Stimulated activated CD4-positive, alpha-beta T cell treated with anti-CD3 and anti-CD28 coated beads, Interleukin-15, amount 100 ng/mL, for 24 hours (primary cell): ENCODE measurements around the gene STIM1.
"Not testable (repeated sequence)": the region's sequence is repeated elsewhere in the genome, so short reads cannot be mapped to it uniquely, and the experiment has no call there.

ENCODE experiments used
- DNase-seq: peaks from one replicate; pipeline ENCODE4 v3.0.0-alpha.2; 2020

Gene STIM1

DNA sequence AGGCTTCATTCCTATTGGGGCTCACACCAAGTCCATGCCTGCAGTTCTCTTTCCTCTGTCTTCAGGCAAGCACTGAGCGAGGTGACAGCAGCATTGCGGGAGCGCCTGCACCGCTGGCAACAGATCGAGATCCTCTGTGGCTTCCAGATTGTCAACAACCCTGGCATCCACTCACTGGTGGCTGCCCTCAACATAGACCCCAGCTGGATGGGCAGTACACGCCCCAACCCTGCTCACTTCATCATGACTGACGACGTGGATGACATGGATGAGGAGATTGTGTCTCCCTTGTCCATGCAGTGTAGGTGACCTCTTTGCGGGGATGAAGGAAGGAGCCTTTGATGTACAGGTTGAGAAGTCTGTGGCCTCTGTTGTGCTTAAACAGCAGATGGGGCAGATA is 227.7 kb downstream of the STIM1 start:
- DNase-seq: no peak

DNA sequence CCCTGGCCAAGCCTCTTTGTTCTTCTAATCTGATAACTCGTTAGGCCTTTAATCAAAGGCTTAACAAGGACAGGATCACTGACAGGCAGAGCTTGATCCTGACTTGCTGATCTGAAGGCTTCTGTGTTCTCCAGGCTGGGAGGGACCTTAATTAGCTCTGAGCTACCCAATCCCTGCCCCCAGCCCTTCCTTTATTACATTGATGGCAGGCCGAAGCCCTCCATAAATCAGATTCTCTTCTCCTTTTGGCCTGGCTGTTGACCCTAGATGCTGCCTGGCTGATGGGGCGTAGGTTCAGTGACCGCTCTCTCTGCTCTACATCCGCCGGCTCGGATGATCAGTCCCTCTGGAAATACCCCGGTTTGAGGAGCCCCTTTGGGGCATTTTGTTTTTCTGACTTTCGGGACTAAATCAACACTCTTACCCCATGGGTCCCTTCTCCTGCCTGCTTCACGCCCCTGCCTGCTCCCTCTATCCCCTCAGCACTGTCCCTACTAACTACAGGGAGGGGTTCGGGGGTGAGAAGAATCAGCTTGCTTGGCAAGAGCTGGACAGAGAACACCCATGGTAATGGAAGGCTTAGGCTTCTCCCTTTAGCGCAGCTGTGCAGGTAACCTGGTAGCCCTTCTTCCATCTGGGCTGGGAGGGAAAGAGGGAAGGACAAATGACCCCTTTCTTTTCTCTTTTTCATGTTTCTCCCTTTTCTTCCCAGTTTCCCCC is 229.1 kb downstream of the STIM1 start:
- DNase-seq: no peak

DNA sequence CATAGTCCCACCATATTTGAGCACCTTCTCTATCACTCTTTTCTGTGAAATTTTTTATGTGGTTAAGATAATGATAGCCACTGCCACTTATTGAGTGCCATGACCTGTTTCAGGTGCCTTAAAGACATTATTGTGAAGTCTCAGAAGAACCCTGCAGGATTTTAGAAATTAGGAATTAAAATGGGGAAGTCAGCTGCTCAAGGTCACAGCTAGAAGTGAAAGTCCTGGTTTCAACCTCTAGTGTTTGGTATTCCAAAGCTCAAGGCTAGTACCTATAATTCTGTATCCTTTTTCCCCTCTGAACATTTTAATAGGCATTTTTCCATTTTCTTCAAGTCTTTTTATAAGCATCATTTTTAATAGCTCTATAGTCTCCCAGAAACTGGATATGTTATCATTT is 230.1 kb downstream of the STIM1 start:
- DNase-seq: no peak

DNA sequence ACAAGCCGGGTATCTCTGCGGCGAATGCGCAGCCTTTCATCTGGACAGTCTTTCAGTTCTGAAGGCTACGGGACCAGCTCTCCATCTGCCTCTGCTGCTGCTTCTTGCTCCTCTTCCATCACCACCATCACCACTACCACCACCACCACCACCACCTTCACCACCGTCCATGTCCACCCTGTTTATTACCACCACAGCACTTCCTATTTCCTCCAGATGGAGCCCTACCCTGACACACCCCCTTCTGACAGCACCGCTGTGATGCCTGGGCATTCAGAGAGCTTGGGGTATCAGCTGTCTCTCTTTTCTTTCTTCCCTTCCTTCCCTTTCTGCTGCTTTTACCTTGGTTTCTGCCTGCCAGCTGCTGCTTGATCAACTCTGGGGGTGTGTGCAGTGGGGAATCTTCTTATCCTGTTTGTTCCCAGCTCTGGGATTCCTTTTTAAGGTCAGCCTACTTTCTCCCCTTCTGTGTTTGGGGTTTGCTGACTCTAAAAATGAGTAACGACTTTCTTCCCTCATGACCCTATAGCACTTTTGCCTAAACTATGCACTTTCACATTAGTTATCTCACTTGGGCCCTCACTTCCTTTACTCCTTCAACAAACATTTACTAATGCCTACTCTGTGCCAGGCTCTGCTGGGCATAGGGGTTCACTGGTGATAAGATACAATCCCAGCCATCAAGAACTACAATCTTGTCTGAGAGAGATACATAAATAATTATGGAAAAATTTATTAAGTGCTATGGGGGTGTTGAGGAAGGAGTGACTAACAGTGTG is 231.3 kb downstream of the STIM1 start:
- no peak for DNase-seq

GRCh38 chr11:4087551-4087950 is 232.1 kb downstream of the STIM1 start:
- DNase-seq: no peak

- DNase-seq: no peak
Measured at GRCh38 chr11:4090258-4090657, 234.8 kb downstream of the STIM1 start.

DNA sequence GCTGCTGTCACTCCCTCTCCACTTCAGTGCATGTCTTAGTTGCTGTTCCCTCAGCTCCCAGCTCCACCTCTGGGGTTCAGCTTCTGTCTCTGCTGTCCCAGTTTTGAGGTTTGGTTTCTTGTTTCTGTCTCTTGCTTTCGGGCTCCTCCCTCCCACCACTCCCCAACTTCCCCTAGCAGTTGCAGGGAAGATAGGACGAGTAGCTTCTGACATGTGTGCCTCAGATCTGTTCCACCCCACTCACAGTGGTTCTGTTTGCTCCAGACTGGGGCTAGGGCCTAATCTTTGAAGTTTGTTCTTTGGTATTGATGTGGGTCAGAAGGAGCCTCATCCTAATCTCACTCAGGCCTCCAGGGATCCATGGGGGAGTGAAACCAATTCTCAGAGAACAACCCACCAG is 236.6 kb downstream of the STIM1 start:
- DNase-seq: peak; percentile 29

- DNase-seq: no peak
Measured at GRCh38 chr11:4093519-4094347, 238.3 kb downstream of the STIM1 start.

DNA sequence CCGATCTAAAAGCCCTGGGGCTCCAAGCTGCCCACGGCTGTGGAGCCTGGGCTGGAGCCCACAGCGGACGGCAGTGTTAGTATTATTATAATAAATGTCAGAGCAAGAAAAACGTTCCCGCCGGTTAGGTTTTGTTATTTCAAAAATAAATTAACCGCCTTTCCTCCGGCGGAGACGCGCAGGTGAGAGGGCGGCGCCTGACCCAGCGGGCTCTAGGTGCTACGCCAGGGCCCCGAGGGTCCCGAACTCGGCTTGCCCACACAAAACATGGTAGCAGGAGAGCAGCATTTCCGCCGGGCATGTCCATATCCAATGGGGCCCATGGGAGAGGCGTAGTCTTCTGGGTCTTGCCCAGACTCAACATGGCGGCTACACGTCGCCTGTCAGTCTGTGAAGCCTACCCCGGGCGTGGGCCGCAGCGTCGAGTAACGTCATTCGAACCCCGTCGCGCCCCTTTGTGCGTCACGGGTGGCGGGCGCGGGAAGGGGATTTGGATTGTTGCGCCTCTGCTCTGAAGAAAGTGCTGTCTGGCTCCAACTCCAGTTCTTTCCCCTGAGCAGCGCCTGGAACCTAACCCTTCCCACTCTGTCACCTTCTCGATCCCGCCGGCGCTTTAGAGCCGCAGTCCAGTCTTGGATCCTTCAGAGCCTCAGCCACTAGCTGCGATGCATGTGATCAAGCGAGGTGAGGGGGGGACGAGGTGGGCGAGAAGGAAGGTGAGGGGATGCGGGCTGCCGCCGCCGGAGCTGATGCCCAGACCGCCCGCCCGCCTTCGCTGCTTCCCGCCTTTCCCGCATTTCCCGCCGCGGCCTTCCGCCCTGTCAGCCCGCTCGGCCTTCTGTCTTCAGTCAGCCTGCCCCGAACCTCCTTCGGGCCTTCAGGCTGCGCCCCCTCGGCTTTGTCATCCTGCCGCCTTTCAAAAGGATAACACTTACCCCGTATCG is 239.2 kb downstream of the STIM1 start, which contains the start of gene RRM1:
Gene RRM1 (plus strand): TSS at position 452 of the 944 bp plus-strand sequence. CDS start 214 bp downstream, at position 666.
- peak; percentile 96 for DNase-seq

- DNase-seq: no peak
Measured at GRCh38 chr11:4095509-4096230, 240.2 kb downstream of the STIM1 start.

GRCh38 chr11:4098026-4098621 is 242.7 kb downstream of the STIM1 start:
- no peak for DNase-seq

- no peak for DNase-seq
Measured at GRCh38 chr11:4102711-4103110, 247.2 kb downstream of the STIM1 start.

DNA sequence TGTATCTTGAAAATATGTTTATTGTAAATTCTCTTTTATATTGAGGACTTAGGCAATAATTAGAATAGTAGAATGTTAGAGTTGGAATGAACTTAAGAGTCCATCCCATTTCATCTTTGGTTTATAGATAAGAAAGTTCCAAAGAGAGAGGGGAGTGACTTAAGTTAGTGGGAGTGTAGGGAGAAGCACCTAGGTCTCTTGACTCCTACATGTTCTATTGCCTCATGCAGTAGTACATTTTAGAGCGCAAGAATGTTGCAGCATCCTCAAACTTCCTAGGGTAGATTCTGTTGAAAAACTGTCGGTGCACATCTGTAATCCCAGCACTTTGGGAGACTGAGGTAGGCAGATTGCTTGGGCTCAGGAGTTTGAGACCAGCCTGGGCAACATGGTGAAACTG is 247.8 kb downstream of the STIM1 start:
- DNase-seq: no peak

DNA sequence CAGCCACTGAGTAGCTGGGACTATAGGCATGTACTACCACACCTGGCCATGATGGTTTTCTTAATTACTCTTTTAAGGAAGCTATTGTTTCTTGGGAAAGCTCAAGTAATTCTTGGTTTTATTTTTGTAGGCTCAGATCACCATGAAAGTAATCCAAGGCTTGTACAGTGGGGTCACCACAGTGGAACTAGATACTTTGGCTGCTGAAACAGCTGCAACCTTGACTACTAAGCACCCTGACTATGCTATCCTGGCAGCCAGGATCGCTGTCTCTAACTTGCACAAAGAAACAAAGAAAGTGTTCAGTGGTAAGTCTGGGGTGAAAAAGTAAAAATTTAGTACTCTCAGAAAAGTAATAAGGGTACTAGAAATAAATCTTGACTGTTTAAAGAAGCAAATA is 250.5 kb downstream of the STIM1 start:
- DNase-seq: no peak

DNA sequence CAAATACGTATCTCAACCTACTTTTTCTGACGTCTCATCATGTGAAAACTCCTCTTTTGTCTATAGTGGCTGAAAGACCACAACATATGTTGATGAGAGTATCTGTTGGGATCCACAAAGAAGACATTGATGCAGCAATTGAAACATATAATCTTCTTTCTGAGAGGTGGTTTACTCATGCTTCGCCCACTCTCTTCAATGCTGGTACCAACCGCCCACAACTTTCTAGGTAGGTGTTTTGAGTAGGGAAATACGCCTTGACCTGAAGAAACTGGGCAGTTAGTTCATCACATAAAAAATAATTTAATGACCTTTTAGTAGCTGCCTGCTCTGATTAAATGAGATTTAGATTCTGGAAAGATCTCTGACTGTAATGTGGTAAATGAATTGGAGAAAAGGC is 256.4 kb downstream of the STIM1 start:
- no peak for DNase-seq

GRCh38 chr11:4115128-4115527 is 259.7 kb downstream of the STIM1 start:
- DNase-seq: no peak

DNA sequence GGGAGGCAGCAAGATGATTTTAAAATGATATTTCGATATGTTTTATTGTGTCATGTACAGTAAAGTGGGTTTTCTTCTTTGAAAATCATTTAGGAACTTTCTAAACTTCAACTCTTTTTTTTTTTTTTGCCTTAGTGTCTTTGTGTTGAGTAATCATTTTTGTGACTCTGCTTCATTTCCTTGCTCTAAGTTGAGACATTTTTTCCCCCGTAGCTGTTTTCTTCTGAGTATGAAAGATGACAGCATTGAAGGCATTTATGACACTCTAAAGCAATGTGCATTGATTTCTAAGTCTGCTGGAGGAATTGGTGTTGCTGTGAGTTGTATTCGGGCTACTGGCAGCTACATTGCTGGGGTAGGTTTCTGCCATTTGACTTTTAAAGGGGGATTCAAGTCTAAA is 262.6 kb downstream of the STIM1 start:
- DNase-seq: no peak

DNA sequence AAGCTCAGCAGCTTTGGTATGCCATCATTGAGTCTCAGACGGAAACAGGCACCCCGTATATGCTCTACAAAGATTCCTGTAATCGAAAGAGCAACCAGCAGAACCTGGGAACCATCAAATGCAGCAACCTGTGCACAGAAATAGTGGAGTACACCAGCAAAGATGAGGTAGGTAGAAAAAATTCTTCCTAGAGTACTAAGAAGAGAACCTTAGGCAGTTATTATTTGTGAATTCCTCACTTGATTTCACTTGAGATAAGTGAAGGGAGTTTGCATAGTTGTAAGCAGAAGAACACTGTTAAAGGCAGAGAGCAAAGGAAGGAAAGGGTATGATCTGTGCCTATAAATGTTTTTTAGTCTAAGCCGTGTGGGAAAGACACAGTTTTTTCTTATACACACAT is 267.8 kb downstream of the STIM1 start:
- DNase-seq: no peak

- DNase-seq: no peak
Measured at GRCh38 chr11:4125141-4125540, 269.7 kb downstream of the STIM1 start.

DNA sequence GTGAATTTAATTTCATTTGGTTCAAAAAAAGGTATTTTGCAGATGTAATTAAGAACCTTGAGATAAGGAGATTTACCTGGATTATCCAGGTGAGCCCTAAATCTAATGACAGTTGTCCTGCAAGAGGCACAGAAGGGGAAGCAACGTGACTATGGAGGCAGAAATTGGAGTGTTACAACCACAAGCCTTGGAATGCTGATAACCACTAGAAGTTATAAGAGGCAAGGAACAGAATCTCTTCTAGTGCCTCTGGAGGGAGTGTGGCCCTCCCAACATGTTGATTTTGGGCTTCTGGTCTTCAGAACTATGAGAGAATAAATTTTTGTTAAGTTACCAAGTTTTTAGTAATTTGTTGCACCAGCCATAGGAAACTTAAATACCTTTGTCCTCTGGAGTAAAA is 271.9 kb downstream of the STIM1 start:
- no peak for DNase-seq

DNA sequence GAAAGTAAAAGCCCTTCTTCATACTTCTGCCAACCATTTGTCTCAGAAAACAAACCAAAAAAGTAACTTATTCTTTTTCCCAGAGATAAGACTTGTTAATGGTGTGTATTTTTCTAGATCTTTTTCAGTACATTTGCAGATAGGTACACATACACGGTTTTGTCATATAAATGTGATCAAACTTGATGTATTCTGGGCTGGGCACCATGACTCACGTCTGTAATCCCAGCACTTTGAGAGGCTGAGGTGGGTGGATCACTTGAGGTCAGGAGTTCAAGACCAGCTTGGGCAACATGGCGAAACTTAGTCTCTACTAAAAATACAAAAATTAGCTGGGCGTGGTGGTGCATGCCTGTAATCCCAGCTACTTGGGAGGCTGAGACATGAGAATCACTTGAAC is 274.8 kb downstream of the STIM1 start:
- not testable (repeated sequence) for DNase-seq
